DND-41 (cell line): ENCODE data around the gene HOXA5.

ENCODE experiments used
- ATAC-seq: fragments of 200-7000 bp; cut with Tn5 transposase; 3 replicates; pipeline ENCODE4 v1.9.1; 2021; ENCODE audit warnings: low read depth; ENCODE audit not compliant: insufficient read depth
- DNase-seq: peaks from one replicate; pipeline ENCODE4 v3.0.0-alpha.2; 2020
- H2AFZ ChIP-seq: 2 replicates; pipeline ENCODE4 v1.6.0; 2012; ENCODE audit warnings: low read depth, low read length
- H3K27ac ChIP-seq: 2 replicates; pipeline ENCODE4 v1.5.1; 2012; ENCODE audit warnings: low read length, inconsistent platforms
- H3K27me3 ChIP-seq: fragments of 200-600 bp; sonication (generic); 2 replicates; pipeline ENCODE4 v1.6.0; 2012; ENCODE audit warnings: low read length, mild to moderate bottlenecking, inconsistent platforms; ENCODE audit not compliant: insufficient read depth, poor library complexity
- H3K36me3 ChIP-seq: 2 replicates; pipeline ENCODE4 v1.5.1; 2012; ENCODE audit warnings: low read length, inconsistent platforms; ENCODE audit not compliant: insufficient read depth
- H3K4me1 ChIP-seq: 2 replicates; pipeline ENCODE4 v1.5.1; 2012; ENCODE audit warnings: mild to moderate bottlenecking, low read length; ENCODE audit not compliant: insufficient read depth
- H3K4me2 ChIP-seq: 2 replicates; pipeline ENCODE4 v1.6.0; 2012; ENCODE audit warnings: mild to moderate bottlenecking, moderate library complexity, low read length, inconsistent platforms; ENCODE audit not compliant: insufficient read depth
- H3K4me3 ChIP-seq, 2 experiments: fragments of 200-600 bp in 1 of 2; shearing (Covaris generic) in 1 of 2; 2 replicates each; pipeline ENCODE4 v1.5.1; 2012 to 2016; ENCODE audit warnings: inconsistent platforms in 2 of 2, low read length in 2 of 2, mild to moderate bottlenecking in 2 of 2, low read depth in 1 of 2, moderate library complexity in 1 of 2
- H3K79me2 ChIP-seq: 2 replicates; pipeline ENCODE4 v1.6.0; 2012; ENCODE audit warnings: low read length, inconsistent platforms; ENCODE audit not compliant: insufficient read depth
- H3K9ac ChIP-seq: 2 replicates; pipeline ENCODE4 v1.6.0; 2012; ENCODE audit warnings: low read depth, mild to moderate bottlenecking, inconsistent platforms, low read length, moderate library complexity
- H3K9me3 ChIP-seq: 2 replicates; pipeline ENCODE4 v1.5.1; 2012; ENCODE audit warnings: low read length, moderate library complexity, mild to moderate bottlenecking, inconsistent platforms; ENCODE audit not compliant: insufficient read depth, severe bottlenecking
- H4K20me1 ChIP-seq: 2 replicates; pipeline ENCODE4 v1.6.0; 2012; ENCODE audit warnings: low read length; ENCODE audit not compliant: insufficient read depth
- EZH2 ChIP-seq: IDR thresholded peaks from 3 replicates; pipeline ENCODE4 v1.6.1; 2012; ENCODE audit warnings: borderline replicate concordance, low read depth, mild to moderate bottlenecking, moderate library complexity, low read length, inconsistent platforms; ENCODE audit not compliant: severe bottlenecking
- TF ChIP-seq, protein P1 (sequence below): IDR thresholded peaks from 2 replicates; pipeline ENCODE4 v1.5.1; 2012; ENCODE audit warnings: borderline replicate concordance, low read length, moderate library complexity, mild to moderate bottlenecking; ENCODE audit not compliant: poor library complexity, severe bottlenecking; ENCODE audit errors: extremely low read depth

Gene HOXA5

DNA sequence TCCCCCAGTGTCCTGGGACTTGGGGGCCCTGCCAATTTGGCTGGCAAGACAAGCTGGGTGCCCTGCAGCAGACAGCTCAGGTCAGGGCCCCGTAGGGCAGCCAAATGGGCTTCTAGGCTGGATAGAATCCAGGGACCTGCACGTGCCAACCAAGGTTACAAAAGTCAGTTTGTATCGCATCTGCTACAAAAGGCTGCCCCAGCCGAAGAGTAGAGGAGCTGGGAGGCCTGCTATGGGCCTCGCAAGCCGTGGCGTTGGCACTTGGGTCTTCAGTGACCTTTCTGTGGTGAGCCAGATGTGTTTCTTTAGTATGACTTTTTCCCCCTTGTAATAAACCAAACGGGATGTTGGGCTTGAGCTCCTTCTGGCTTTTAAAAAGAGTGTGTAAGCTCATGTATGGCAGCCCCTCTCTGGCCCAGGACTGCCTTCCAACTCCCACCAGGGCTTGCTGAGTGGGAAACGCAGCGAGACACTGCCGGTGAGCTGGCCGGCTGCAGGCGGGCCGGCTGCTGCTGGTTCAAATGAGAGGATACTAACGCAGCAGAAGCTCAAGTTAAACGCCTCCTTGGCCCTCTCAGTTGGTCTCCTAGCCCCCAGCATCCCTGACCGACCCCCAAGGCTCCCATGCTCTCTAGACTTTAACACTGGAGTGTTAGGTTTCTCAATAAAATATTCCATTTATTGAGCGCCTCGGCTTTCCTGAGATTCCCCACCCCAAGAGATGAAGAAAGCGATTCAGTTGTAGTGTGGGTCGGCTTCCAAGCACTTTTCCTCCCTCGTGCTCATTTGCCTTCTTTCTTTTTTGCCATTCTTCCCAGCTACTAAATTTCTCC is 33.7 kb upstream of the HOXA5 start:
- Histone ChIP-seq H3K4me1 (no peaks in the 10 kb centered on the region), H3K9me3 (no peaks in the 10 kb centered on the region), H3K36me3 (no peaks in the 10 kb centered on the region), H3K4me2 (no peak overlapping the region), H3K27ac (no peak overlapping the region), H3K9ac (no peak overlapping the region), H3K27me3 (peaks cover 3% of the 10 kb centered on the region), H3K4me3 (no peak overlapping the region), H3K79me2 (no peaks in the 10 kb centered on the region), H4K20me1 (no peaks in the 10 kb centered on the region), H2AFZ (no peak overlapping the region)
- DNase-seq (no peak), ATAC-seq (no peak)
- TF ChIP-seq EZH2: no peak
- TF ChIP-seq, protein P1, sequence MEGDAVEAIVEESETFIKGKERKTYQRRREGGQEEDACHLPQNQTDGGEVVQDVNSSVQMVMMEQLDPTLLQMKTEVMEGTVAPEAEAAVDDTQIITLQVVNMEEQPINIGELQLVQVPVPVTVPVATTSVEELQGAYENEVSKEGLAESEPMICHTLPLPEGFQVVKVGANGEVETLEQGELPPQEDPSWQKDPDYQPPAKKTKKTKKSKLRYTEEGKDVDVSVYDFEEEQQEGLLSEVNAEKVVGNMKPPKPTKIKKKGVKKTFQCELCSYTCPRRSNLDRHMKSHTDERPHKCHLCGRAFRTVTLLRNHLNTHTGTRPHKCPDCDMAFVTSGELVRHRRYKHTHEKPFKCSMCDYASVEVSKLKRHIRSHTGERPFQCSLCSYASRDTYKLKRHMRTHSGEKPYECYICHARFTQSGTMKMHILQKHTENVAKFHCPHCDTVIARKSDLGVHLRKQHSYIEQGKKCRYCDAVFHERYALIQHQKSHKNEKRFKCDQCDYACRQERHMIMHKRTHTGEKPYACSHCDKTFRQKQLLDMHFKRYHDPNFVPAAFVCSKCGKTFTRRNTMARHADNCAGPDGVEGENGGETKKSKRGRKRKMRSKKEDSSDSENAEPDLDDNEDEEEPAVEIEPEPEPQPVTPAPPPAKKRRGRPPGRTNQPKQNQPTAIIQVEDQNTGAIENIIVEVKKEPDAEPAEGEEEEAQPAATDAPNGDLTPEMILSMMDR: no peak

DNA sequence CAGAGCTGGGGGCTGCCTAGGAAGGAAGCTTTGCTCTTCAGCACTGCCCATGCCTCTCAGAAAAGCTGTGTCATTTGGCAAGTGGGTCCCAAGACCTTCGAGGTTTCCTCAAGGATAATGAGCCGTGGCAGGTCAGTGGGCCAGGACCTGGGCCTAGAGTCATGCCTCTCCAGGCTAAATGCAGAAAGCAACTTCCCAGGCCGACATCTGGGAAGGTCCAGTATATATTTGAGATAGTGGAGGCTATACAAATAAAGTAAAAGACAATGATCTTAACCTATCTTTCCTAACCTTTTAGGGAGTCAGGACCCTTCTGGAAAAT is 33.0 kb upstream of the HOXA5 start:
- Histone ChIP-seq H3K36me3 (no peaks in the 10 kb centered on the region), H3K27me3 (peaks cover 5% of the 10 kb centered on the region), H3K9me3 (no peaks in the 10 kb centered on the region), H3K4me3 (no peak overlapping the region), H2AFZ (no peak overlapping the region), H3K4me2 (no peak overlapping the region), H3K27ac (no peak overlapping the region), H3K4me1 (no peaks in the 10 kb centered on the region), H4K20me1 (no peaks in the 10 kb centered on the region), H3K9ac (no peak overlapping the region), H3K79me2 (no peaks in the 10 kb centered on the region)
- TF ChIP-seq, protein P1: no peak
- no peak for TF ChIP-seq EZH2
- ATAC-seq: no peak
- no peak for DNase-seq

DNA sequence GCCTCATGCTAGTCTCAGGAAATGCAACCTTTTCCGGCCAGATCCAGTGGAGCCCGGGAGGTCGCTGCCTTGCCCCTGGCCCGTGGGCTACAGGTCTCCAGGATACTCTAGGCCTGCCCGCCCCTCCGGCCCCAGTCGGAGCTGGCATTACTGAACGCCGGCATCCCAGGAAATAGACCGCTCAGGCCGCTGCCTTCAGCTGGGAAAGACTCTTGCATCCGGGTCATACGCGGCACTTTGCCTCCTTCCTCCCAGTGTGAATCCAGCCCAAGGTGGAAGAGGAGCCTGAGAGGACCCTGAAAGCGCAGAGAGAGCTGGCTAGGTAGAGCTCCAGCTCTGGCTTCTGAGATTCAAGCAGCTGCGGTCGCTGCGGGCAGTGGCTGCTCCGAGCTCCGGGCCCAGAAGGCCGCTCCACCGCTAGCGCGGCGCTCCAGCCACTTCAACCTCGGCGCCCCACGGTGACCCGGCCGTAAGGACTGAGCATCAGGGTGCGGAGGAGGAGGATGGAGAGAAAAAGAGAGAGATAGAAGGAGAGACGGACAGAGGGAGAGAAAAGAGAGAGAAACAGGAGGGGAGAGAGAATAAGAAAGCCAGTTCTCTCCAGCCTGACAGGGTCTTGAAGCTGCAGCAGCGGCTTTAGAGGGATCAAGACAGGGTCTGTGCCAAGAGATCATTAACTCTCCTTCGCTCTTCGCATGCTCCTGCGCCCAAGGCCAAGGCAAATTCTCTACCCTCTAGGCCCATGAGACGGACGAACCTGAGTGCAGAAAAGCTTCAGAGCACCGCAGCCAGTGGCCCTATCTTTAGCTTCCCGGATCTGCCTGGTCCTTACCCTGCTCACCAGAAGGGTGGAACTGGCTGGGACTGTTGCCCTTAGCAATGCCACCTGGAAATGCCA is 32.4 kb upstream of the HOXA5 start:
- H3K36me3 ChIP-seq: no peaks in the 10 kb centered on the region
- H3K9me3 ChIP-seq: no peaks in the 10 kb centered on the region
- peaks cover 10% of the 10 kb centered on the region for H3K27me3 ChIP-seq
- no peaks in the 10 kb centered on the region for H4K20me1 ChIP-seq
- DNase-seq: no peak
- no peak for ATAC-seq
- no peak overlapping the region for H3K27ac ChIP-seq
- H3K4me1 ChIP-seq: no peaks in the 10 kb centered on the region
- no peak overlapping the region for H3K9ac ChIP-seq
- H3K4me3 ChIP-seq: no peak overlapping the region
- TF ChIP-seq, protein P1: no peak
- no peak for TF ChIP-seq EZH2
- H2AFZ ChIP-seq: no peak overlapping the region
- H3K4me2 ChIP-seq: no peak overlapping the region
- no peaks in the 10 kb centered on the region for H3K79me2 ChIP-seq
